Measurements from ENCODE around the gene TMEM120A. TPM values are rescaled to one million over a fixed set of nuclear protein-coding genes. Genes with fewer than 3 reads are reported as not detected.
A peak's percentile ranks its signal among the peaks of the same experiment; 100 is the strongest.

The TMEM120A gene
- polyA plus RNA-seq, 3 donors = 65.5 to 79.9 (median 76.1) TPM

GRCh38 chr7:75988568-75989499 lies 5.6 kb downstream of the TMEM120A start:
- Histone ChIP-seq H3K36me3 (replicated peaks in 1 of 2; ENCODE audit: control insufficient read depth in 1 of 2, insufficient read depth in 2 of 2, low read length in 2 of 2) (peaks cover 43 to 45% of the 10 kb centered on the region in 2 donors), H3K79me2 (ENCODE audit: insufficient read depth, low read length) (peaks cover 5% of the 10 kb centered on the region), H2AFZ (ENCODE audit: insufficient read depth, low read depth, low read length, poor library complexity, severe bottlenecking) (no peak overlapping the region), H3K9me3 (replicated peaks in 1 of 2; ENCODE audit: control insufficient read depth in 1 of 2, insufficient read depth in 1 of 2, low read length in 2 of 2) (no peaks in the 10 kb centered on the region), H3K27me3 (ENCODE audit: control insufficient read depth in 2 of 2, insufficient read depth in 2 of 2, low read length in 2 of 2) (no peaks in the 10 kb centered on the region), H3K4me2 (replicated peaks; ENCODE audit: extremely low read depth, low read length, poor library complexity, severe bottlenecking) (no peak overlapping the region), H3K27ac (ENCODE audit: low read depth in 1 of 2, low read length in 2 of 2) (no peak overlapping the region), H3K4me1 (ENCODE audit: control insufficient read depth in 1 of 2, insufficient read depth in 2 of 2, low read length in 2 of 2) (peaks cover 7 to 8% of the 10 kb centered on the region in 2 donors), H3K9ac (ENCODE audit: insufficient read depth, low read length, poor library complexity, severe bottlenecking) (no peak overlapping the region), H4K20me1 (ENCODE audit: insufficient read depth, low read length) (peaks cover 44% of the 10 kb centered on the region), H3K4me3 (replicated peaks in 1 of 3; ENCODE audit: low read depth in 2 of 3, low read length in 3 of 3) (no peak overlapping the region)
- no peaks in the 10 kb centered on the region for H3K27me3 Mint-ChIP-seq (ENCODE audit: low read depth in 3 of 3)
- H3K27ac Mint-ChIP-seq = no peak overlapping the region
- TF ChIP-seq CTCF (IDR thresholded peaks at IDR 0.05) = no peak
- H3K9me3 Mint-ChIP-seq = no peaks in the 10 kb centered on the region
- 90% methylated on average over 8 of the region's 31 CpGs for WGBS (ENCODE audit: insufficient coverage)
- no peak for DNase-seq
- peaks cover 18% of the 10 kb centered on the region for H3K4me1 Mint-ChIP-seq
- peaks cover 33 to 54% of the 10 kb centered on the region in 2 donors for H3K36me3 Mint-ChIP-seq
- H3K4me3 Mint-ChIP-seq = no peak overlapping the region
- intact Hi-C loops (cut with micrococcal nuclease) = no loop called here

- Histone ChIP-seq H2AFZ (ENCODE audit: insufficient read depth, low read depth, low read length, poor library complexity, severe bottlenecking) (no peak overlapping the region), H3K9ac (ENCODE audit: insufficient read depth, low read length, poor library complexity, severe bottlenecking) (no peak overlapping the region), H3K4me2 (replicated peaks; ENCODE audit: extremely low read depth, low read length, poor library complexity, severe bottlenecking) (no peak overlapping the region), H3K27ac (ENCODE audit: low read depth in 1 of 2, low read length in 2 of 2) (no peak overlapping the region), H4K20me1 (ENCODE audit: insufficient read depth, low read length) (peaks cover 37% of the 10 kb centered on the region), H3K36me3 (replicated peaks in 1 of 2; ENCODE audit: control insufficient read depth in 1 of 2, insufficient read depth in 2 of 2, low read length in 2 of 2) (peaks cover 49 to 54% of the 10 kb centered on the region in 2 donors), H3K4me3 (replicated peaks in 1 of 3; ENCODE audit: low read depth in 2 of 3, low read length in 3 of 3) (no peak overlapping the region), H3K27me3 (ENCODE audit: control insufficient read depth in 2 of 2, insufficient read depth in 2 of 2, low read length in 2 of 2) (no peaks in the 10 kb centered on the region), H3K4me1 (ENCODE audit: control insufficient read depth in 1 of 2, insufficient read depth in 2 of 2, low read length in 2 of 2) (peaks cover under 1% of the 10 kb centered on the region in 2 donors), H3K9me3 (replicated peaks in 1 of 2; ENCODE audit: control insufficient read depth in 1 of 2, insufficient read depth in 1 of 2, low read length in 2 of 2) (no peaks in the 10 kb centered on the region), H3K79me2 (ENCODE audit: insufficient read depth, low read length) (no peaks in the 10 kb centered on the region)
- intact Hi-C loops (cut with micrococcal nuclease) = no loop called here
- TF ChIP-seq CTCF (IDR thresholded peaks at IDR 0.05) = no peak
- no peaks in the 10 kb centered on the region for H3K27me3 Mint-ChIP-seq (ENCODE audit: low read depth in 3 of 3)
- H3K4me1 Mint-ChIP-seq = peaks cover 10% of the 10 kb centered on the region
- H3K36me3 Mint-ChIP-seq = peaks cover 41 to 62% of the 10 kb centered on the region in 2 donors
- H3K4me3 Mint-ChIP-seq = no peak overlapping the region
- DNase-seq = no peak
- H3K27ac Mint-ChIP-seq = peak overlapping the region in 2 of 7 donors; percentile 30 to 37
- no peaks in the 10 kb centered on the region for H3K9me3 Mint-ChIP-seq
- WGBS (ENCODE audit: insufficient coverage) = 97% methylated on average over 21 of the region's 30 CpGs
Measured at GRCh38 chr7:75987805-75988567, 6.4 kb downstream of the TMEM120A start.

Measured in CD14-positive monocyte (primary cell).